ENCODE results near the gene SAG. TPM values are rescaled to one million over a fixed set of nuclear protein-coding genes. Genes with fewer than 3 reads are reported as not detected.

SAG gene
- total and polyA plus RNA-seq, 2 of the 13 experiments (the other 11 are each of a cell fraction or from before 2014, with no cell fraction given) = not detected

DNA sequence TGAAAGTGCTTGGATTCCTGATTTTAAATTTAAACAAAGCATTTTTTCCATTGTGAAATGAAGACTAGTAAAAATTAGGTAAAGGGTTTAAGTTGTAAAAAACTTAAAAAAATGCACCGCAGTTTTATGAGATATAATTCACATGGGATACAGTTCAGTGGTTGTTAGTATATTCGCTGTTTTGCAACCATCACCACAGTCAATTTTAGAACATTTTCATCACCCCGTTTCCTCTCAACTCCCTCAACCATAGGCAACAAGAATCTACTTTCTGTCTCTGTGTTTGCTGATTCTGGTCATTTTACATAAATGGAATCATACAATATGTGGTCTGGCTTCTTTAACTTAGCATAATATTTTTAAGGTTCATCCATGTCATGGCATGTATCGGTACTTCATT is 50.7 kb downstream of the SAG start:
- 98% methylated on average over 4 of the region's 4 CpGs for WGBS (ENCODE audit: low lambda C conversion rate)
- intact Hi-C loops (cut with micrococcal nuclease; ENCODE audit: unreplicated experiment) = loop anchor here (10.0 kb wide), 2 partner anchors 86 to 104 kb away; partner anchors contain the start of gene ATG16L1
- ChIA-PET CTCF (ENCODE audit: low intra/inter-chr PET ratio, low total read pairs) (no interaction called here), POLR2A (no interaction called here)
- Histone ChIP-seq H3K27ac (ENCODE audit: extremely low read length, insufficient read depth, low read length) (no peak overlapping the region), H4K20me1 (ENCODE audit: insufficient read depth, low read length) (peaks cover 16% of the 10 kb centered on the region), H3K9ac (ENCODE audit: insufficient read depth, low read depth, low read length) (no peak overlapping the region), H3K4me1 (ENCODE audit: insufficient read depth, low read length) (peaks cover 67% of the 10 kb centered on the region), H2AFZ (ENCODE audit: low read length) (no peak overlapping the region), H3K36me3 (replicated peaks in 1 of 2; ENCODE audit: control insufficient read depth in 1 of 2, insufficient read depth in 2 of 2, low read length in 2 of 2) (peaks cover 0 to 5% of the 10 kb centered on the region in 2 experiments; a peak in 2 of 5 replicates), H3K4me3 (replicated peaks in 1 of 3; ENCODE audit: insufficient read depth in 1 of 3, low read depth in 2 of 3, low read length in 3 of 3) (no peak overlapping the region), H3K27me3 (ENCODE audit: control insufficient read depth in 1 of 2, insufficient read depth in 2 of 2, low read length in 2 of 2) (no peaks in the 10 kb centered on the region; a peak in 1 of 5 replicates), H3K79me2 (ENCODE audit: insufficient read depth, low read length) (peaks cover 71% of the 10 kb centered on the region), H3K4me2 (ENCODE audit: low read depth, low read length) (no peak overlapping the region), H3K9me3 (ENCODE audit: low read length) (no peaks in the 10 kb centered on the region)
- ATAC-seq = no peak
- in situ Hi-C loops (cut with HindIII; ENCODE audit: extremely low pct_ligation_motif_present, low pct_unique_long_range_greater_than_20kb) = no loop called here
- no peak for FAIRE-seq
- TF ChIP-seq, protein P1, sequence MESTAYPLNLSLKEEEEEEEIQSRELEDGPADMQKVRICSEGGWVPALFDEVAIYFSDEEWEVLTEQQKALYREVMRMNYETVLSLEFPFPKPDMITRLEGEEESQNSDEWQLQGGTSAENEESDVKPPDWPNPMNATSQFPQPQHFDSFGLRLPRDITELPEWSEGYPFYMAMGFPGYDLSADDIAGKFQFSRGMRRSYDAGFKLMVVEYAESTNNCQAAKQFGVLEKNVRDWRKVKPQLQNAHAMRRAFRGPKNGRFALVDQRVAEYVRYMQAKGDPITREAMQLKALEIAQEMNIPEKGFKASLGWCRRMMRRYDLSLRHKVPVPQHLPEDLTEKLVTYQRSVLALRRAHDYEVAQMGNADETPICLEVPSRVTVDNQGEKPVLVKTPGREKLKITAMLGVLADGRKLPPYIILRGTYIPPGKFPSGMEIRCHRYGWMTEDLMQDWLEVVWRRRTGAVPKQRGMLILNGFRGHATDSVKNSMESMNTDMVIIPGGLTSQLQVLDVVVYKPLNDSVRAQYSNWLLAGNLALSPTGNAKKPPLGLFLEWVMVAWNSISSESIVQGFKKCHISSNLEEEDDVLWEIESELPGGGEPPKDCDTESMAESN (CRISPR knock-in tag; conservative IDR thresholded peaks at IDR 0.05) = no peak
- TF ChIP-seq CBFB (CRISPR knock-in tag; IDR thresholded peaks at IDR 0.05) = no peak
- TF ChIP-seq GZF1 (CRISPR knock-in tag; IDR thresholded peaks at IDR 0.05) = no peak
- no peak for TF ChIP-seq ERF (CRISPR knock-in tag; IDR thresholded peaks at IDR 0.05)
- no peak for TF ChIP-seq ATF4 (CRISPR knock-in tag; IDR thresholded peaks at IDR 0.05)
- TF ChIP-seq ZNF30 (CRISPR knock-in tag; IDR thresholded peaks at IDR 0.05) = no peak
- no peak for TF ChIP-seq MAX (IDR thresholded peaks at IDR 0.05)
- no peak for TF ChIP-seq ZNF839 (CRISPR knock-in tag; IDR thresholded peaks at IDR 0.05; ENCODE audit: borderline replicate concordance)
- no peak for TF ChIP-seq ZNF350 (CRISPR knock-in tag; IDR thresholded peaks at IDR 0.05; ENCODE audit: borderline replicate concordance, low read depth)
- no TSS peak for BruUV-seq (replicated peaks)
- DNase-seq (ENCODE audit: low spot score) = no peak
